BLaER1 treated with 17β-estradiol and CSF1 and Interleukin-3, amounts not matched to agents 10 nM and 100 nM (cell line): ENCODE data around the gene BDH1.

Source experiments
- H3K27ac ChIP-seq, 11 experiments: shearing (Covaris generic); formaldehyde crosslinking; 2 replicates each; pipeline ENCODE4 v1.8.1; 2022
- H3K27me3 ChIP-seq, 11 experiments: shearing (Covaris generic); formaldehyde crosslinking; 2 replicates each; pipeline ENCODE4 v1.8.1; 2022
- H3K36me3 ChIP-seq, 11 experiments: shearing (Covaris generic); formaldehyde crosslinking; 2 replicates each; pipeline ENCODE4 v1.8.1; 2022
- H3K4me1 ChIP-seq, 10 experiments: shearing (Covaris generic); formaldehyde crosslinking; 2 replicates each; pipeline ENCODE4 v1.8.1; 2022
- H3K4me2 ChIP-seq, 11 experiments: shearing (Covaris generic); formaldehyde crosslinking; 2 replicates each; pipeline ENCODE4 v1.8.1; 2022
- H3K4me3 ChIP-seq, 10 experiments: shearing (Covaris generic); formaldehyde crosslinking; 2 replicates each; pipeline ENCODE4 v1.8.1; 2022
- H3K9ac ChIP-seq, 11 experiments: shearing (Covaris generic); formaldehyde crosslinking; 2 replicates each; pipeline ENCODE4 v1.8.1; 2022
- H3K9me3 ChIP-seq, 11 experiments: shearing (Covaris generic); formaldehyde crosslinking; replicated peaks in 1 of 11; 2 replicates each; pipeline ENCODE4 v1.8.1; 2022
- H4K20me1 ChIP-seq, 11 experiments: shearing (Covaris generic); formaldehyde crosslinking; 2 replicates each; pipeline ENCODE4 v1.8.1; 2022
- Cebpa-rat ChIP-seq, 11 experiments: shearing (Covaris generic); IDR thresholded peaks; 2 replicates each; pipeline ENCODE4 v1.8.1; 2022

Gene BDH1

DNA sequence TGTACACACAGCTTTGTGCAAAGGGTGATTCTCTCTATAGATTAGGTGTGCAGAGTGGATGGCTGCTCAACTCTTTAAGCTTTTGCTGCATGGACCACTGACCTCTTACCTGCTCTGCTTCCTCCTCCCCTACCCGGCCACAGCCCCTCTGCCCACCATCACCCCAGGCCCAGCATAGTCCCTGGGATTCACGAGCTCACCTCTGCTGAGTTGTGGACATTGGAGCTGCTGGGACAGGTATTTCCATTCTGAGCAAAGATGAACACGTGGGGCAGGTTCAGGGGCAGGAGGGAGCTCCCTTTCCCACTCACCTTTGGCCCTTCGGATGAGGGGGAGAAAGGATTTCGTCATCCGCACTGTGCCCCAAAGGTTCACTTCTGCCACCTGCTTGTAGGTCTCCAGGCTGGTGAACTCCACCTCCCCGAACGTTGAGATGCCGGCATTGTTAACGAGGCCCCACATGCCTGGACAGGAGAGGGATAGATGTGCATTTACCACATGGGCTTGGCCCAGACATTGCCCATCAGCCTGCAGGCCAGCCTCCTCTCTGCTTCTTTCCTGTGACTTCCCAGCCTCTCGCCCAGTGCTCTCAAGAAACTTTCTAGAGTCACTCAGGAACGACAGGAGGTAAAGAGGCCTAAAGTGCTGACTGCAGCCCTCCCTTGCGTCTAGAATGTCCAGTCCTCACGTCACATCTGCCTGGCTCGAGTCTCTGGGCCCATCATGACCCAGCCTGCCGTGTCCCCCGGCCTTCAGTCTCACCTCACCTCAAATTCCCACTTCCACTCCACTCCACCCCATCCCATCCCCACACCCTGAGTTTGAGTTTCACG lies 41.6 kb downstream of the BDH1 start:
- H3K36me3 ChIP-seq: peaks cover 25 to 58% (median 35%) of the 10 kb centered on the region in 11 experiments
- no peak for TF ChIP-seq Cebpa-rat (IDR thresholded peaks at IDR 0.05)
- H3K27ac ChIP-seq: peak overlapping the region in 7 of 11 experiments; percentile 11 to 88 (median 40); a peak in 5 of 22 replicates
- no peaks in the 10 kb centered on the region for H3K27me3 ChIP-seq
- peaks cover 14 to 50% (median 41%) of the 10 kb centered on the region in 10 experiments for H3K4me1 ChIP-seq
- 0 out of 22 replicates have a peak, but pooled peaks cover 0 to 7% (median 0%) of the 10 kb centered on the region in 11 experiments for H4K20me1 ChIP-seq
- peaks cover 0 to 6% (median 0%) of the 10 kb centered on the region in 11 experiments; a peak in 7 of 22 replicates for H3K9me3 ChIP-seq
- H3K4me3 ChIP-seq: no peak overlapping the region
- H3K9ac ChIP-seq: no peak overlapping the region
- H3K4me2 ChIP-seq: peak overlapping the region in 1 of 11 experiments; percentile 1; a peak in 1 of 22 replicates

DNA sequence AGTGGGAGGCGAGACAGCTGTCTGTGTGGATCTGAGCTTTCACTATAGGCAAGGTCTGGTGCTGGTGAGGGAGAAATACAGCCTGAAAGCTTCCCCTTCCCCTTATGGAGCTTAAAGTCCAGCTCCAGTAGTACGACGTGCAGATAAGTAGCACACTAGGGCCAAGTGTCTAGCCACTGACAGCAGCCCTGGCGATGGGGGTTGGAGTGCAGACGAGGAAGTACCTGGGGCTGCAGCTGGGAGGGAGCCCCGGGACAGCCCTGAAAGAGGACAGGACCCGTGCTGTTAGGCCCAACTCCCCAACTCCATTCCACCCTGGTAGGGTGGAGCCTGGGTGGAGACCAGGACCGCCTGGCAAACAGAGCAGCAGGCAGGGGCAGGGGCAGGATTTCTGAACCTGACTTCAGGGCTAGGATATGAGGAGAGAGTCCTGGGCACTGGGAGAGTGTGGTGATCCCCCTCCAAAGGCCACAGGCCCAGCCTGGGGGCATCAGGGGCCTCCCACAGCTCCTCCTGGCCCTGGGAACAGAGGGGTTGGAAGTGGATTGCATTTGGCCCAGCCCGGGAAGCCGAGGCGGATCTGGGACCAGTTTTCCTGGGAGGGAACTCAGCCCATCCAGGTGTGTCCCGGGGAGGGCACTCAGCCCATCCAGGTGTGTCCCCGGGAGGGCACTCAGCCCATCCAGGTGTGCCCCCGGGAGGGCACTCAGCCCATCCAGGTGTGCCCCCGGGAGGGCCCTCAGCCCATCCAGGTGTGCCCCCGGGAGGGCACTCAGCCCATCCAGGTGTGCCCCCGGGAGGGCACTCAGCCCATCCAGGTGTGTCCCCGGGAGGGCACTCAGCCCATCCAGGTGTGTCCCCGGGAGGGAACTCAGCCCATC lies 42.8 kb downstream of the BDH1 start:
- peak overlapping the region in 1 of 11 experiments; percentile 19; a peak in 3 of 22 replicates for H3K27ac ChIP-seq
- no peak for TF ChIP-seq Cebpa-rat (IDR thresholded peaks at IDR 0.05)

GRCh38 chr3:197511853-197512635 lies 43.7 kb downstream of the BDH1 start:
- no peak for TF ChIP-seq Cebpa-rat (IDR thresholded peaks at IDR 0.05)
- Histone ChIP-seq H3K36me3 (peaks cover 25 to 55% (median 35%) of the 10 kb centered on the region in 11 experiments), H3K27ac (0 out of 22 replicates have a peak overlapping the region, but pooled peaks of 1 of the 11 experiments have one; percentile 19), H3K9ac (no peak overlapping the region), H3K4me2 (no peak overlapping the region), H3K9me3 (peaks cover 0 to 4% (median 0%) of the 10 kb centered on the region in 11 experiments; a peak in 1 of 22 replicates), H3K27me3 (no peaks in the 10 kb centered on the region), H3K4me1 (peaks cover 21 to 63% (median 50%) of the 10 kb centered on the region in 10 experiments), H4K20me1 (0 out of 22 replicates have a peak, but pooled peaks cover 0 to 19% (median 0%) of the 10 kb centered on the region in 11 experiments), H3K4me3 (no peak overlapping the region)

More for the DNA sequence above, 42.8 kb downstream of the BDH1 start:
- H3K27me3 ChIP-seq: no peaks in the 10 kb centered on the region
- 0 out of 22 replicates have a peak overlapping the region, but pooled peaks of 2 of the 11 experiments have one; percentile 10 to 33 for H3K9ac ChIP-seq
- H3K36me3 ChIP-seq: peaks cover 25 to 55% (median 35%) of the 10 kb centered on the region in 11 experiments
- H3K9me3 ChIP-seq: peaks cover 0 to 6% (median 0%) of the 10 kb centered on the region in 11 experiments; a peak in 1 of 22 replicates
- H3K4me3 ChIP-seq: no peak overlapping the region
- 0 out of 22 replicates have a peak, but pooled peaks cover 0 to 14% (median 0%) of the 10 kb centered on the region in 11 experiments for H4K20me1 ChIP-seq
- no peak overlapping the region for H3K4me2 ChIP-seq
- H3K4me1 ChIP-seq: peaks cover 21 to 55% (median 46%) of the 10 kb centered on the region in 10 experiments

DNA sequence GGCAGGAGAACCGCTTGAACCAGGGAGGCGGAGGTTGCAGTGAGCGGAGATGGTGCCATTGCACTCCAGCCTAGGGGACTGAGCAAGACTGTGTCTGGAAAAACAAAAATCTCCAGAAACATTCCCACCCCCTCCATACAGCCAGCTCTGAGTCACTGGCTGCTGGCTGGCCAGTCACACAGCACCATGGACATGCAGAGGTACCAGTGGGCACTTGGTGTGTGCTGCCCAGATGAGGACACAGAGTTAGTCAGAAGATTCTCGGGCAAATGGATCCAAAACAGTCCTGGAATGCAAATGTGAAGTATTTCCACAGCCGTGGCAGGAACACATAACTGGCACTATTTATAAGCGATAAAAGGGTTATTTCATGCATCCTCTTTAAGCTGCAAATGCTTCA lies 44.6 kb downstream of the BDH1 start:
- no peak overlapping the region for H3K4me3 ChIP-seq
- H3K27ac ChIP-seq: no peak overlapping the region
- no peak overlapping the region for H3K9ac ChIP-seq
- H3K9me3 ChIP-seq: no peaks in the 10 kb centered on the region
- H3K4me1 ChIP-seq: peaks cover 17 to 63% (median 46%) of the 10 kb centered on the region in 10 experiments
- H3K36me3 ChIP-seq: peaks cover 25 to 52% (median 35%) of the 10 kb centered on the region in 11 experiments
- TF ChIP-seq Cebpa-rat (IDR thresholded peaks at IDR 0.05): no peak
- no peaks in the 10 kb centered on the region for H3K27me3 ChIP-seq
- no peak overlapping the region for H3K4me2 ChIP-seq
- 0 out of 22 replicates have a peak, but pooled peaks cover 0 to 19% (median 0%) of the 10 kb centered on the region in 11 experiments for H4K20me1 ChIP-seq

GRCh38 chr3:197510642-197511018 lies 45.1 kb downstream of the BDH1 start:
- Histone ChIP-seq H3K9me3 (no peaks in the 10 kb centered on the region), H3K27ac (no peak overlapping the region), H3K4me3 (no peak overlapping the region), H3K4me2 (peak overlapping the region in 1 of 11 experiments; percentile 94; a peak in 1 of 22 replicates), H3K9ac (no peak overlapping the region), H3K27me3 (no peaks in the 10 kb centered on the region), H3K36me3 (peaks cover 21 to 49% (median 35%) of the 10 kb centered on the region in 11 experiments), H4K20me1 (0 out of 22 replicates have a peak, but pooled peaks cover 0 to 19% (median 0%) of the 10 kb centered on the region in 11 experiments), H3K4me1 (peaks cover 18 to 63% (median 46%) of the 10 kb centered on the region in 10 experiments)
- TF ChIP-seq Cebpa-rat (IDR thresholded peaks at IDR 0.05): no peak

GRCh38 chr3:197508924-197509775 lies 46.6 kb downstream of the BDH1 start:
- Histone ChIP-seq H3K27ac (no peak overlapping the region; a peak in 1 of 22 replicates), H3K4me2 (peak overlapping the region; percentile 83 to 98 (median 93); a peak in 21 of 22 replicates), H3K36me3 (peaks cover 21 to 34% (median 27%) of the 10 kb centered on the region in 11 experiments), H3K4me3 (peak overlapping the region in 5 of 10 experiments; percentile 46 to 58 (median 50); a peak in 4 of 20 replicates), H4K20me1 (0 out of 22 replicates have a peak, but pooled peaks cover 0 to 19% (median 0%) of the 10 kb centered on the region in 11 experiments), H3K9me3 (no peaks in the 10 kb centered on the region), H3K4me1 (peaks cover 23 to 65% (median 48%) of the 10 kb centered on the region in 10 experiments), H3K9ac (peak overlapping the region in 7 of 11 experiments; percentile 59 to 80 (median 74); a peak in 11 of 22 replicates), H3K27me3 (no peaks in the 10 kb centered on the region)
- TF ChIP-seq Cebpa-rat (IDR thresholded peaks at IDR 0.05): no peak

DNA sequence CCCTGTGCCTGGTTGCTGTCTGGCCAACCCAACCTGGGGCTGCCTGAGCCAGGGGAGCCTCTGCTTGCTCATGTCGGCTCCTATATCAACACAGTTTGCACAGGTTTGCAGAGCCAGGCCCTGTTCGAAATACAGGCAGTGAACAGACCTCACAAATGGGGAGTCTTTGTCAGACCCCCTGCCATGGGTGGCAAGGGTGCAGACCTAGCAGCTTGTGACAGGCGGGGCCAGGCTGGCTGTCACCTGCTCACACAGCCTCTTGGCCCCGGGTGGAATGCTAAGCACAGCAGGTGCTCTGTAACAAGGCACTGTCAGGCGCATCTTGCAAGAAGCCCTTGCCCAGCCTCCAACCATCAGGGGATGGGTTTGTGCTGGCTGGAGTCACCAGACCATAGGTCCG lies 47.3 kb downstream of the BDH1 start:
- no peak overlapping the region for H3K4me3 ChIP-seq
- H4K20me1 ChIP-seq: 0 out of 22 replicates have a peak, but pooled peaks cover 0 to 19% (median 0%) of the 10 kb centered on the region in 11 experiments
- TF ChIP-seq Cebpa-rat (IDR thresholded peaks at IDR 0.05): no peak
- H3K27ac ChIP-seq: no peak overlapping the region
- H3K27me3 ChIP-seq: no peaks in the 10 kb centered on the region
- no peaks in the 10 kb centered on the region for H3K9me3 ChIP-seq
- H3K4me1 ChIP-seq: peaks cover 23 to 68% (median 49%) of the 10 kb centered on the region in 10 experiments
- H3K4me2 ChIP-seq: peak overlapping the region in 10 of 11 experiments; percentile 16 to 72 (median 47); a peak in 15 of 22 replicates
- H3K36me3 ChIP-seq: peaks cover 17 to 28% (median 20%) of the 10 kb centered on the region in 11 experiments
- peak overlapping the region in 4 of 11 experiments; percentile 1 to 35 (median 10); a peak in 5 of 22 replicates for H3K9ac ChIP-seq
